Omental fat pad (tissue), 4 donors: Measurements from ENCODE around the gene KSR1. TPM values are rescaled to one million over a fixed set of nuclear protein-coding genes. Genes with fewer than 3 reads are reported as not detected.

Experiments
- ATAC-seq: fragments of 150-250 bp; one replicate; pipeline ENCODE4 v1.9.1; 2016; ENCODE audit warnings: mild to moderate bottlenecking, moderate library complexity; ENCODE audit not compliant: low FRiP score
- DNase-seq: peaks from one replicate; pipeline ENCODE4 v3.0.0-alpha.2; 2019; ENCODE audit warnings: low spot score
- CTCF ChIP-seq, 3 donors: fragments of 450-650 bp; IDR thresholded peaks; one replicate each; pipeline ENCODE4 v1.5.1; 2016 to 2017; ENCODE audit warnings: antibody characterized with exemption in 3 of 3, mild to moderate bottlenecking in 3 of 3, moderate library complexity in 2 of 3
- total RNA-seq, 4 donors: library from RNA; depleted of rRNA; stranded (reverse); fragments of >200 nt; gene quantifications; one replicate each; pipeline ENCODE4 v1.1.0, GENCODE V29; 2016

KSR1 gene
- total RNA-seq, 4 donors from 2014 or later, result 25.8 to 42.3 (median 33.9) TPM

GRCh38 chr17:27503611-27504010 lies 47.4 kb downstream of the KSR1 start:
- DNase-seq (no peak), ATAC-seq (no peak)
- no peak for TF ChIP-seq CTCF (IDR thresholded peaks at IDR 0.05)

- DNase-seq (no peak), ATAC-seq (no peak)
- TF ChIP-seq CTCF (IDR thresholded peaks at IDR 0.05), result no peak
Observed at GRCh38 chr17:27504188-27504995, 48.1 kb downstream of the KSR1 start.

GRCh38 chr17:27506348-27507218 lies 50.3 kb downstream of the KSR1 start:
- ATAC-seq, result no peak
- TF ChIP-seq CTCF (IDR thresholded peaks at IDR 0.05), result no peak
- no peak for DNase-seq

GRCh38 chr17:27511168-27511883 lies 55.1 kb downstream of the KSR1 start:
- no peak for TF ChIP-seq CTCF (IDR thresholded peaks at IDR 0.05)
- ATAC-seq (peak; percentile 52), DNase-seq (no peak)

- DNase-seq (no peak), ATAC-seq (no peak)
- no peak for TF ChIP-seq CTCF (IDR thresholded peaks at IDR 0.05)
Observed at GRCh38 chr17:27512031-27512430, 55.8 kb downstream of the KSR1 start.

- no peak for TF ChIP-seq CTCF (IDR thresholded peaks at IDR 0.05)
- ATAC-seq (no peak), DNase-seq (no peak)
Observed at GRCh38 chr17:27512511-27513346, 56.5 kb downstream of the KSR1 start.
